Renal cortical epithelial cell (primary cell): ENCODE measurements around the gene RPTOR. TPM values are rescaled to one million over a fixed set of nuclear protein-coding genes. Genes with fewer than 3 reads are reported as not detected.

Experiments
- DNase-seq: peaks from one replicate; pipeline ENCODE4 v3.0.0-alpha.2; 2011; ENCODE audit warnings: low read depth
- total RNA-seq: library from RNA; depleted of rRNA; stranded (reverse); fragments of >200 nt; gene quantifications from 2 replicates; pipeline ENCODE4 v1.2.3, GENCODE V29; 2014

The RPTOR gene
- total RNA-seq, 1 donor from 2014 or later: 35.5 TPM

GRCh38 chr17:80664217-80664790, 119.7 kb downstream of the RPTOR start:
- no peak for DNase-seq

DNA sequence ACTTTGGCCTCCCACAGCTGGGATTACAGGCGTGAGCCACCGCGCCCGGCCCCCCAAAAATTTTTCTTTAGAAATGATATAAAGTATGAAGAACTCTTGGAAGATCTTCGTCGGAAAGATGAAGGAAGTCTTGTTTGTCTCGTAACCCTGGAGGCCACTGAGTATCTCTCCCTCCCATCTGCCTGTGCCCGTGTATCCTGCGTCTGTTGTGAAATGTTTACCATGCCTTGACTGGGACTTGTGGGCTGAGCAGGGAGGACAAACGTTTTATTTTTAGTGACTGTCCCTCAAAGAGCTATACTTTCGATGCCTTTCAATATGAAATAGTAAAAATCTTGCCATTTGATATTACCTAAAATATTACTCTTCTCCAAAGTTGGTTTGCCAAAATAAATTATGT, 121.2 kb downstream of the RPTOR start:
- DNase-seq: no peak

GRCh38 chr17:80666867-80667266, 122.2 kb downstream of the RPTOR start:
- no peak for DNase-seq

GRCh38 chr17:80667462-80668277, 123.0 kb downstream of the RPTOR start:
- no peak for DNase-seq

DNA sequence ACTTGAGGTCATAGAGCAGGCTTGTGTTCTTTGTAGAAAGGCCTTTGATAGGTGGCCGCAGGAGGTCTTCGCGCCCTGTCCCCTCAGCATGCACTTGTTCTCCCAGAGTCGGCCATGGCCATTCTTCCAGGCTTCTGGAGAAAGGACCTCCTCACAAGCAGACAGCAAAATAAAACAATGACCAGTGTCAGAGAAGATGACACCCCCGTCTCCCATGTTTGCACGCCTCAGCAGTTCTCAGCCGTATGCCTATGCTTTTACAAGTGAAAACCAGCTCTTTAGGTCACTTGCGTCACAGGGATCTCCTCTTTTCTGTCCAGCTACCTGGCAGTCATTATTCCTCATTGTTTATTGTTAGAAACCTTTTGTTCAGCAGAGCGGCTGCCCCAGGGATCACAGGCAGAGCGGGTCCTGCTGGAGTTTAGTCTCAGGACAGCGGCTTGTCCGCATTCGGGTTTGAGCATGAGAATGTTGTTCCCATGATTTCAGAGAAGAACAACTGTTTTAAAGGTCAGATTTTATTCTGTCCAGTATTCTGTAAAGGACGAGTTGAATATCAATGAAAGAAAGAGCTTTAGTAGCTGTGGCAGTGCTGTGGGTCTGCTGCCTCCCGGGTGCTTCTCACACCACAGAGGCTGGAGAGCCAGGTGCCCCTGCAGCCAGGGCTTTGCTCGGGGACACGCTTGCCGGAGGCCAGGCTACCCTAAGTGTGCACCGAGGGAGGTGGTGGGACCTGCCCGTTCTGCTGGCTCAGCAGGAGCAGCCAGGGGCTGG, 123.9 kb downstream of the RPTOR start:
- DNase-seq: no peak

DNA sequence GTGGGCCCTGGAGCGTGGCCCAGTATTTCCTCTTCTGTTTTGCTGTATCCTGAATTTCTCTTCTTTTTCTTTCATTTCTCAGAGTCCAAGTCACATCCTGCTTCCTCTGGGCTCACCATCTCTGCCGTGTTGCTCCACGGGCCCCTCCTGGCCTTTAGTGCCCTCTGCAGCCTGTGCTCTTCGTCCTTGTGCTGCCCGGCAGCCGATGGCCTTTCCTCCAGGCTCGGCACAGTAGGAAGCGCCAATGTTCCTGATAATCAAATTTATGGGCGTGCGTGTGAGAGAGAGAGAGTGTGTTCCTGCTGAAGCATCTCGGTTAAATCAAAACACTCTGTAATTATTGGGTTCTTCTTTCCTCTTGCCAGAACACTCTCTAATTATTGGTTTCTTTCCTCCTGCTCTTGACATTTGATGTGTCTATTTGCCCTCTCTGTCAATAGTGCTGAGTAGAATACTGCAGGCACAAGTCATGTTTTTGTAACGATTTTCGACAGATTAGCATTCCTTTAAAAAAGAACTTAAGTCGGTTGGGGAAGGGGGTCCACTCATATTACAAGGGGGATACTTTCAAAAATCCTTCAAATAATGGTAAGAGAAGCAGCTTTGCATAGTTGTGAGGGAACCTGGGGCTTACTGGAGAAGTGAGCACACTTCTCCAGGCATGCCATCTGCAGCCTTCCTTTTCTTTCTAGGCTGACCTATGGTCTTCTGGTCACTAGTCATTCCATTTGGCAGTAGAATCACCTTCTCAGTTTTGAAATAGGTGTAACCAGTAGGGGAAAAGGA, 126.6 kb downstream of the RPTOR start:
- DNase-seq: no peak

DNA sequence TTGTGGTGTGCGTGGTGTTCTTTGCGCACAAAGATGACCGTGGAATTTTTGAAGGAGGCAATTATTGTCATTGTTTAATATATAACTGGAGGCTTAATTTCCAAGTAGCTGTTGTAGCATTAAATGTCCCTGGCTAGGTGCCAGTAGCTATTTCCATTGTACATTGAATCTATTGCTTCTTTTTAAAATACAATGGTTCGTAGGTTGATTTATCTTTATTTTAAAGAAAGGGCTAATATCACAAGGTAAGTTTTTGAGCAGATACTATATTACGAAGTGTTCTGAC, 127.1 kb downstream of the RPTOR start:
- peak; percentile 85 for DNase-seq

GRCh38 chr17:80673152-80673920, 128.7 kb downstream of the RPTOR start:
- peak; percentile 34 for DNase-seq

DNA sequence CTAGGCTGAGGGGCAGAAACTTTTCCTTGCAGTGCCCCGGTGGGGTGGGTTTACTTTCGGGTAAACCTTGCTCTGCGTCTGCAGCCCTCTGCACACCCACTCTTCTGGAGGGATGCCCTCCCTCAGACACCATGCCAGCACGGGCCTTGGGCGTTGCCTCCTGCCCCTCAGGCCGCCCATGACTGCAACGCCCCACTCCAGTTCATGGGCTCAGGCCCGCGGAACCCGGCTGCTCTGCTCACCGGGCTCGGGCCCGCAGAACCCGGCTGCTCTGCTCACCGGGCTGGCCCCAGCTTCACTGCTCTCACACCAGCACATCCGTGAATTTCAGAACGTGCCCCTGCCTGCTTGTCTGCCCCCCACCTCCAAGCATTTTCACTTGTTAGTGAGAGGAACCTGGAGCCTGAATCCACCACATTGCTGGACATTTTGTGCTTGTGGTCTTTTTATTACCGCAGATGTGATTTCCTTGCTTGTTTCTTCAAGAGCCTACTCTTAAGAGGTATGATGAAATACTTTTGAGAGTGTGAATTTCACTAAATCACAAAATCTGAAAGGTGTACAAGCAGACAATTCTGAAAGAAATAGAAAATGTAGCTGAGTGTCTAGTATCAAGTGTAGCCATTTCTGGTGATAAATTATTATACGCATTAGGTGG, 130.9 kb downstream of the RPTOR start:
- no peak for DNase-seq

GRCh38 chr17:80676096-80676466, 131.4 kb downstream of the RPTOR start:
- DNase-seq: no peak

- no peak for DNase-seq
These were observed 131.9 kb downstream of the RPTOR start for GRCh38 chr17:80676564-80676963.

- no peak for DNase-seq
These were observed 132.6 kb downstream of the RPTOR start for GRCh38 chr17:80677214-80677756.

DNA sequence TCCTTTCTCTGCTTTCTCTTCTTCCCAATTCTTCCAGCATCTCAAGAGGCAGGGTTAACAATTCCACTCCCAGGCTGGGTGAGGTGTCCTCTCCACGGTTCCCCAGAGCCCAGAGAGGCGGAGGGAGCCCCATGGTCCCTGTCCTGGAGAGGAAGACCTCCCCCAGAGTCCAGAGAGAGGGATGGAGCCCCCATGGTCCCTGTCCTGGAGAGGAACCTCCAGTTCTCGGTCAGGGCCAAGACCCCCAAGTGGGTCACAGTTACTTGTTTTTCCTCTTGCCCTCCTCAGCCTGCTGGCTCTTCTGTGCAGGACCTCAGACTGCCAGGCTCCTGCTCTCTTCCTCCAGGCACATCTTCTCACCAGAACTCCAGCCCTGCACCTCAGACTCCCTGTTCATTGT, 135.2 kb downstream of the RPTOR start:
- no peak for DNase-seq

GRCh38 chr17:80681215-80681614, 136.6 kb downstream of the RPTOR start:
- no peak for DNase-seq

- DNase-seq: no peak
These were observed 137.7 kb downstream of the RPTOR start for GRCh38 chr17:80682372-80682771.

- DNase-seq: no peak
These were observed 139.0 kb downstream of the RPTOR start for GRCh38 chr17:80683625-80684104.

GRCh38 chr17:80687839-80688238, 143.2 kb downstream of the RPTOR start:
- no peak for DNase-seq

GRCh38 chr17:80689129-80689619, 144.5 kb downstream of the RPTOR start:
- no peak for DNase-seq

GRCh38 chr17:80691784-80692183, 147.1 kb downstream of the RPTOR start:
- DNase-seq: no peak

GRCh38 chr17:80692931-80693467, 148.4 kb downstream of the RPTOR start:
- DNase-seq: no peak
